ENCODE data around the gene MAST4. TPM values are rescaled to one million over a fixed set of nuclear protein-coding genes. Genes with fewer than 3 reads are reported as not detected.

MAST4 gene
- total and polyA plus RNA-seq, 2 donors (not counting 1 experiment from before 2014, with no cell fraction given) = 2.5 to 57.1 TPM

DNA sequence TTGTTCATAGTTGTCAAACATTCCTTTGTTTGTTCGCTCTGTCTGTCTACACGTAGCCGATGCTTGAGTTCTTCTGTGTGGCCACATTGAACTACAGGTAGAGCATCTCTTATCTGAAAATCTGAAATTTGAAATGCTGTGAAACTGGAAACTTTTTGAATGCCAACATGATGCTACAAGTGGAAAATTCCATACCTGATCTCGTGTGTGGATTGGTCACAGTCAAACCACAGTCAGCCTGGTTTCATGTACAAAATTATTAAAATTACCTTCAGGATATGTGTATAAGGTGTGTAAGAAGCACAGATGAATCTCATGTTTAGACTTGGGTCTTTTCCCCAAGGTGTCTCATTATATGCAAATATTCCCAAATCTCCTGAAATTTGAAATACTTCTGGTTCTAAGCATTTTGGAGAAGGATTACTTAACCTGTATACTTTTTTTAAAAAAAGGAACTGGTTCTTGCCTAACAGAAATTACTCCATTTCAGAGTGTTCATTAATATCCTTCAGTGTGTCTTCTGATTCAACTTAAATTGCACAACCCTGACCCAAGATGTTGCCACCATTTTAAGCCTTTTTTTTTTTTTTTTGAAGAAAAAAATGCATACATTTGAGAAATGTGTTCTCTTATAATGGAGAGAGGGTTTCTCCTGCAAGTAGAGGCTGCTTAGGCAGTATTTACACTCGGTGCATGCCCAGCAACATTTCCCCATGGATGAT lies 254.3 kb downstream of the MAST4 start:
- H3K27me3 ChIP-seq (replicated peaks in 1 of 4; ENCODE audit: control extremely low read depth in 1 of 4, control insufficient read depth in 3 of 4, insufficient read depth in 4 of 4, low read length in 3 of 4) = peaks cover 0 to 3% (median 0%) of the 10 kb centered on the region in 4 experiments
- Mint-ChIP-seq H3K9me3 (ENCODE audit: insufficient read depth) (no peaks in the 10 kb centered on the region), H3K27ac (no peak overlapping the region), H3K27me3 (peaks cover 7% of the 10 kb centered on the region), H3K4me3 (no peak overlapping the region), H3K4me1 (no peaks in the 10 kb centered on the region)
- intact Hi-C loops (cut with micrococcal nuclease) = no loop called here
- POLR2A ChIA-PET = no interaction called here
- no peaks in the 10 kb centered on the region for H3K4me1 ChIP-seq (ENCODE audit: control insufficient read depth in 2 of 2, insufficient read depth in 2 of 2, low read length in 2 of 2)
- DNase-seq = no peak
- TF ChIP-seq EZH2 (IDR thresholded peaks at IDR 0.05; ENCODE audit: borderline replicate concordance, insufficient read depth, low read depth, low read length, poor library complexity, severe bottlenecking) (no peak), CTCF (IDR thresholded peaks at IDR 0.05) (no peak)
- H3K4me2 ChIP-seq (replicated peaks; ENCODE audit: low read depth, low read length, poor library complexity, severe bottlenecking) = no peak overlapping the region
- no peak overlapping the region for H3K9ac ChIP-seq (ENCODE audit: low read length)
- CTCF ChIA-PET = interaction anchor here (1.0 kb wide), 1 partner anchor 93 kb away, joined by 3 read pairs; no protein-coding TSS in a partner anchor
- H3K36me3 ChIP-seq (replicated peaks in 1 of 2; ENCODE audit: control extremely low read depth in 1 of 2, control insufficient read depth in 1 of 2, extremely low read depth in 1 of 2, insufficient read depth in 2 of 2, low read length in 1 of 2) = no peaks in the 10 kb centered on the region
- ATAC-seq (ENCODE audit: low read depth) = no peak
- H3K79me2 ChIP-seq (ENCODE audit: control insufficient read depth, insufficient read depth, low read length) = no peaks in the 10 kb centered on the region
- H4K20me1 ChIP-seq (ENCODE audit: control insufficient read depth, insufficient read depth, low read length, poor library complexity, severe bottlenecking) = no peaks in the 10 kb centered on the region
- no peak overlapping the region for H3K27ac ChIP-seq (ENCODE audit: low read length in 2 of 2)
- no peaks in the 10 kb centered on the region for H3K9me3 ChIP-seq (ENCODE audit: control extremely low read depth in 1 of 3, control insufficient read depth in 2 of 3, insufficient read depth in 1 of 3, low read length in 2 of 3)
- 100% methylated on average over 2 of the region's 5 CpGs for WGBS (ENCODE audit: insufficient coverage)
- no peak overlapping the region for H2AFZ ChIP-seq (ENCODE audit: insufficient read depth, low read depth, low read length, poor library complexity, severe bottlenecking)
- no peak overlapping the region for H3K4me3 ChIP-seq (ENCODE audit: control extremely low read depth in 1 of 5, extremely low read depth in 1 of 5, insufficient read depth in 1 of 5, low read depth in 2 of 5, low read length in 4 of 5)

- no peak overlapping the region for H3K27ac ChIP-seq (ENCODE audit: low read length in 2 of 2)
- no peaks in the 10 kb centered on the region for H3K79me2 ChIP-seq (ENCODE audit: control insufficient read depth, insufficient read depth, low read length)
- H3K4me2 ChIP-seq (replicated peaks; ENCODE audit: low read depth, low read length, poor library complexity, severe bottlenecking) = no peak overlapping the region
- ChIA-PET POLR2A (no interaction called here), CTCF (interaction anchor here (1.0 kb wide), 1 partner anchor 37 kb away, joined by 3 read pairs; no protein-coding TSS in a partner anchor)
- no peaks in the 10 kb centered on the region for H3K4me1 ChIP-seq (ENCODE audit: control insufficient read depth in 2 of 2, insufficient read depth in 2 of 2, low read length in 2 of 2)
- no peaks in the 10 kb centered on the region for H4K20me1 ChIP-seq (ENCODE audit: control insufficient read depth, insufficient read depth, low read length, poor library complexity, severe bottlenecking)
- H3K27me3 Mint-ChIP-seq = peaks cover 7% of the 10 kb centered on the region
- H3K9ac ChIP-seq (ENCODE audit: low read length) = no peak overlapping the region
- H3K4me3 ChIP-seq (ENCODE audit: control extremely low read depth in 1 of 5, extremely low read depth in 1 of 5, insufficient read depth in 1 of 5, low read depth in 2 of 5, low read length in 4 of 5) = no peak overlapping the region
- TF ChIP-seq CTCF (IDR thresholded peaks at IDR 0.05) = no peak
- no peaks in the 10 kb centered on the region for H3K9me3 ChIP-seq (ENCODE audit: control extremely low read depth in 1 of 3, control insufficient read depth in 2 of 3, insufficient read depth in 1 of 3, low read length in 2 of 3)
- H3K27ac Mint-ChIP-seq = no peak overlapping the region
- no peaks in the 10 kb centered on the region for H3K36me3 ChIP-seq (replicated peaks in 1 of 2; ENCODE audit: control extremely low read depth in 1 of 2, control insufficient read depth in 1 of 2, extremely low read depth in 1 of 2, insufficient read depth in 2 of 2, low read length in 1 of 2)
- no peaks in the 10 kb centered on the region for H3K4me1 Mint-ChIP-seq
- H2AFZ ChIP-seq (ENCODE audit: insufficient read depth, low read depth, low read length, poor library complexity, severe bottlenecking) = no peak overlapping the region
- DNase-seq (no peak), ATAC-seq (ENCODE audit: low read depth) (no peak)
- intact Hi-C loops (cut with micrococcal nuclease) = no loop called here
- no peaks in the 10 kb centered on the region for H3K9me3 Mint-ChIP-seq (ENCODE audit: insufficient read depth)
- WGBS (ENCODE audit: insufficient coverage) = no CpG with 5 or more reads among the region's 2 CpGs
- H3K4me3 Mint-ChIP-seq = no peak overlapping the region
- no peaks in the 10 kb centered on the region for H3K27me3 ChIP-seq (replicated peaks in 1 of 4; ENCODE audit: control extremely low read depth in 1 of 4, control insufficient read depth in 3 of 4, insufficient read depth in 4 of 4, low read length in 3 of 4)
Observed at GRCh38 chr5:66851306-66851705, 255.1 kb downstream of the MAST4 start.

Data from B cell (primary cell).